Measurements from ENCODE around the gene STUB1. TPM values are rescaled to one million over a fixed set of nuclear protein-coding genes. Genes with fewer than 3 reads are reported as not detected.

STUB1 gene
- total and polyA plus RNA-seq, 4 donors: 32.4 to 74.4 (median 50.2) TPM

- H3K36me3 ChIP-seq (ENCODE audit: control insufficient read depth in 4 of 4, insufficient read depth in 3 of 4, low read depth in 1 of 4, low read length in 3 of 4): peaks cover 5 to 37% (median 19%) of the 10 kb centered on the region in 4 donors
- H3K4me1 ChIP-seq (ENCODE audit: control insufficient read depth in 4 of 4, insufficient read depth in 4 of 4, low read length in 3 of 4): peaks cover 5 to 27% (median 14%) of the 10 kb centered on the region in 4 donors
Measured at GRCh38 chr16:674214-674881, 5.9 kb upstream of the STUB1 start.

More at GRCh38 chr16:674214-674881, 5.9 kb upstream of the STUB1 start:
- Histone ChIP-seq H3K9me3 (ENCODE audit: control insufficient read depth in 4 of 4, low read length in 3 of 4) (no peaks in the 10 kb centered on the region), H3K27me3 (ENCODE audit: control insufficient read depth in 4 of 4, insufficient read depth in 4 of 4, low read length in 3 of 4) (no peaks in the 10 kb centered on the region), H3K4me3 (ENCODE audit: low read depth in 1 of 3, low read length in 3 of 3) (no peak overlapping the region), H3K9ac (ENCODE audit: low read depth in 1 of 2, low read length in 2 of 2) (no peak overlapping the region), H3K27ac (ENCODE audit: low read depth in 1 of 2, low read length in 2 of 2) (no peak overlapping the region)
- no peak for TF ChIP-seq RXRA (IDR thresholded peaks at IDR 0.05)
- TF ChIP-seq SP1 (IDR thresholded peaks at IDR 0.05): no peak
- TF ChIP-seq NR2F2 (IDR thresholded peaks at IDR 0.05): no peak
- no peak for TF ChIP-seq FOXA1 (IDR thresholded peaks at IDR 0.05)
- TF ChIP-seq TAF1 (conservative IDR thresholded peaks at IDR 0.05): no peak
- TF ChIP-seq HNF4A (conservative IDR thresholded peaks at IDR 0.05): no peak
- TF ChIP-seq FOXA2 (IDR thresholded peaks at IDR 0.05): no peak
- TF ChIP-seq YY1 (IDR thresholded peaks at IDR 0.05): no peak
- no peak for TF ChIP-seq MAX (IDR thresholded peaks at IDR 0.05)
- TF ChIP-seq JUND (IDR thresholded peaks at IDR 0.05): no peak
- TF ChIP-seq HNF4G (IDR thresholded peaks at IDR 0.05): no peak
- TF ChIP-seq GABPA (IDR thresholded peaks at IDR 0.05 in 1 of 2, conservative IDR thresholded peaks at IDR 0.05 in 1 of 2): no peak
- TF ChIP-seq REST (IDR thresholded peaks at IDR 0.05): no peak
- no peak for TF ChIP-seq EGR1 (IDR thresholded peaks at IDR 0.05; ENCODE audit: low read depth in 2 of 2)
- TF ChIP-seq ATF3 (IDR thresholded peaks at IDR 0.05): no peak
- TF ChIP-seq CTCF (IDR thresholded peaks at IDR 0.05; ENCODE audit: low read depth, low read length, missing input control): no peak
- TF ChIP-seq RAD21 (IDR thresholded peaks at IDR 0.05): no peak
- TF ChIP-seq ZBTB33 (IDR thresholded peaks at IDR 0.05): no peak
- DNase-seq (ENCODE audit: low spot score): no peak
- WGBS: 85% methylated on average over 22 of the region's 22 CpGs

Data from liver (tissue), 9 donors.